CD4-positive, alpha-beta T cell (primary cell): ENCODE data around the gene HIPK4. TPM values are rescaled to one million over a fixed set of nuclear protein-coding genes. Genes with fewer than 3 reads are reported as not detected.

ENCODE experiments used
- ATAC-seq: fragments of 200-7000 bp; cut with Tn5 transposase; one replicate; pipeline ENCODE4 v1.10.0; 2022; ENCODE audit warnings: mild to moderate bottlenecking; ENCODE audit not compliant: poor library complexity
- CTCF ChIA-PET: fragments of 350-600 bp; sonication (Branson Sonifier 250); formaldehyde crosslinking; loops from one replicate; lab custom pipeline; 2021; ENCODE audit warnings: antibody characterized with exemption, inconsistent platforms; lab: Charles Lee
- POLR2A ChIA-PET: fragments of 350-600 bp; sonication (Branson Sonifier 250); formaldehyde crosslinking; loops from one replicate; lab custom pipeline; 2021; ENCODE audit warnings: antibody characterized with exemption, inconsistent platforms; lab: Charles Lee
- DNase-seq, 14 experiments: peaks; one replicate each; pipeline ENCODE4 v3.0.0-alpha.2; 2013 to 2020; ENCODE audit warnings: mixed read lengths in 2 of 14
- H3K27ac ChIP-seq, 2 donors: one replicate each; pipeline versions ENCODE4 v1.5.1 to v1.7.0; 2013; ENCODE audit warnings: low read length in 2 of 2, low read depth in 1 of 2, mild to moderate bottlenecking in 1 of 2
- H3K27me3 ChIP-seq, 2 experiments: 1 replicate in 1 of 2; 2 replicates in 1 of 2; pipeline versions ENCODE4 v1.6.1 to v1.7.0; 2013; ENCODE audit warnings: low read length in 2 of 2, control low read depth in 1 of 2, mild to moderate bottlenecking in 1 of 2, moderate library complexity in 1 of 2; ENCODE audit not compliant: insufficient read depth in 2 of 2, control insufficient read depth in 1 of 2
- H3K36me3 ChIP-seq: one replicate; pipeline ENCODE4 v1.6.1; 2013; ENCODE audit warnings: low read length, control low read depth; ENCODE audit not compliant: insufficient read depth
- H3K4me1 ChIP-seq: one replicate; pipeline ENCODE4 v1.6.1; 2013; ENCODE audit warnings: low read length, control low read depth; ENCODE audit not compliant: insufficient read depth
- H3K4me3 ChIP-seq: one replicate; pipeline ENCODE4 v1.5.1; 2013; ENCODE audit warnings: mild to moderate bottlenecking, low read length, moderate library complexity
- H3K9me3 ChIP-seq, 2 experiments: 1 replicate in 1 of 2; 2 replicates in 1 of 2; pipeline versions ENCODE4 v1.6.1 to v1.7.0; 2013; ENCODE audit warnings: low read length in 2 of 2, mild to moderate bottlenecking in 2 of 2, control low read depth in 1 of 2, moderate library complexity in 1 of 2; ENCODE audit not compliant: control insufficient read depth in 1 of 2, insufficient read depth in 1 of 2
- H3K27ac Mint-ChIP-seq: one replicate; pipeline ENCODE4 v1.8.0; 2020; ENCODE audit warnings: mixed read lengths
- H3K27me3 Mint-ChIP-seq: one replicate; pipeline ENCODE4 v1.8.0; 2021; ENCODE audit warnings: mixed read lengths
- H3K36me3 Mint-ChIP-seq: one replicate; pipeline ENCODE4 v1.8.0; 2021; ENCODE audit warnings: low read depth, mixed read lengths
- H3K4me1 Mint-ChIP-seq: one replicate; pipeline ENCODE4 v1.8.0; 2021; ENCODE audit warnings: low read depth, mixed read lengths
- H3K4me3 Mint-ChIP-seq: one replicate; pipeline ENCODE4 v1.8.0; 2020; ENCODE audit warnings: mild to moderate bottlenecking, mixed read lengths
- H3K9me3 Mint-ChIP-seq: one replicate; pipeline ENCODE4 v1.8.0; 2020; ENCODE audit warnings: mixed read lengths
- CTCF ChIP-seq: fragments of 200-600 bp; IDR thresholded peaks from one replicate; pipeline ENCODE4 v1.8.0; 2022; ENCODE audit warnings: antibody characterized with exemption, mild to moderate bottlenecking
- intact Hi-C, 2 experiments: fragments of 100-400 bp; cut with DNase I in 1 of 2; cut with micrococcal nuclease in 1 of 2; formaldehyde crosslinking; loops; one replicate each; pipeline versions ENCODE4 v1.15.1 to v1.9.0; 2023 to 2025; cut with DNase I, micrococcal nuclease
- total RNA-seq, 174 experiments: library from RNA in 2 of 174; stranded (reverse) in 2 of 174; gene quantifications; one replicate each; pipeline ENCODE4 v1.2.3 and lab custom pipeline; 2021 to 2026

The HIPK4 gene
- total RNA-seq, 2 experiments from 2014 or later: 0.08 to 0.11 TPM

- Histone ChIP-seq H3K36me3 (peaks cover 11% of the 10 kb centered on the region), H3K4me1 (peaks cover 50% of the 10 kb centered on the region), H3K9me3 (no peaks in the 10 kb centered on the region), H3K27me3 (no peaks in the 10 kb centered on the region), H3K27ac (peak overlapping the region; percentile 90), H3K4me3 (peak overlapping the region; percentile 89)
- Mint-ChIP-seq H3K27me3 (no peaks in the 10 kb centered on the region), H3K4me3 (peak overlapping the region; percentile 99), H3K4me1 (peaks cover 37% of the 10 kb centered on the region), H3K36me3 (peaks cover 23% of the 10 kb centered on the region), H3K27ac (peak overlapping the region; percentile 91), H3K9me3 (no peaks in the 10 kb centered on the region)
- TF ChIP-seq CTCF: no peak
- DNase-seq: peak in 3 of 14 experiments; percentile 16 to 47 (median 36)
- ChIA-PET CTCF (interaction anchor here (0.7 to 2.4 kb wide), 2 partner anchors 15 to 144 kb away, joined by 3 to 7 read pairs; no protein-coding TSS in a partner anchor), POLR2A (interaction anchor here (1.0 to 6.3 kb wide), 3 partner anchors 8 to 22 kb away, joined by 4 to 71 read pairs (median 5); partner anchors contain the start of gene SERTAD3)
- intact Hi-C loops: loop anchor here (1.0 to 10.0 kb wide), 7 partner anchors 19 to 590 kb away; partner anchors contain the start of genes AKT2 (in 1 of the 2), DYRK1B (in 1 of the 2), LTBP4 (in 1 of the 2) and SERTAD3 (in 1 of the 2)
- ATAC-seq: no peak
Measured at GRCh38 chr19:40424637-40425449, 34.9 kb upstream of the HIPK4 start.

GRCh38 chr19:40423938-40424337 is 34.0 kb upstream of the HIPK4 start:
- H3K9me3 Mint-ChIP-seq: no peaks in the 10 kb centered on the region
- no peak for DNase-seq
- H3K27me3 Mint-ChIP-seq: no peaks in the 10 kb centered on the region
- no peak for ATAC-seq
- no peak for TF ChIP-seq CTCF
- Histone ChIP-seq H3K27ac (no peak overlapping the region), H3K9me3 (no peaks in the 10 kb centered on the region), H3K4me3 (no peak overlapping the region), H3K4me1 (peaks cover 50% of the 10 kb centered on the region), H3K27me3 (no peaks in the 10 kb centered on the region), H3K36me3 (peaks cover 11% of the 10 kb centered on the region)
- ChIA-PET POLR2A (interaction anchor here (6.3 kb wide), 1 partner anchor 20 kb away, joined by 71 read pairs; the partner anchor contains the start of gene SERTAD3), CTCF (no interaction called here)
- peak overlapping the region; percentile 91 for H3K27ac Mint-ChIP-seq
- peaks cover 23% of the 10 kb centered on the region for H3K36me3 Mint-ChIP-seq
- peaks cover 40% of the 10 kb centered on the region for H3K4me1 Mint-ChIP-seq
- peak overlapping the region; percentile 61 for H3K4me3 Mint-ChIP-seq
- intact Hi-C loops: loop anchor here (1.0 to 10.0 kb wide), 5 partner anchors 43 to 589 kb away; partner anchors contain the start of genes DYRK1B (in 1 of the 2), LTBP4 (in 1 of the 2) and SPTBN4 (in 1 of the 2)

GRCh38 chr19:40422748-40423566 is 33.0 kb upstream of the HIPK4 start:
- Histone ChIP-seq H3K27me3 (no peaks in the 10 kb centered on the region), H3K27ac (peak overlapping the region in 1 of 2 donors; percentile 83), H3K4me1 (peaks cover 50% of the 10 kb centered on the region), H3K4me3 (no peak overlapping the region), H3K36me3 (peaks cover 11% of the 10 kb centered on the region), H3K9me3 (no peaks in the 10 kb centered on the region)
- ATAC-seq (no peak), DNase-seq (peak in 1 of 14 experiments; percentile 38)
- no peaks in the 10 kb centered on the region for H3K9me3 Mint-ChIP-seq
- no peaks in the 10 kb centered on the region for H3K27me3 Mint-ChIP-seq
- POLR2A ChIA-PET: interaction anchor here (0.9 to 6.3 kb wide), 3 partner anchors 21 to 42 kb away, joined by 3 to 71 read pairs (median 42); partner anchors contain the start of genes BLVRB, SERTAD3 and SPTBN4
- intact Hi-C loops: loop anchor here (1.0 to 10.0 kb wide), 4 partner anchors 74 to 588 kb away; partner anchors contain the start of genes DYRK1B (in 1 of the 2) and LTBP4 (in 1 of the 2)
- TF ChIP-seq CTCF: no peak
- CTCF ChIA-PET: no interaction called here
- peak overlapping the region; percentile 91 for H3K27ac Mint-ChIP-seq
- peaks cover 23% of the 10 kb centered on the region for H3K36me3 Mint-ChIP-seq
- peak overlapping the region; percentile 93 for H3K4me3 Mint-ChIP-seq
- peaks cover 40% of the 10 kb centered on the region for H3K4me1 Mint-ChIP-seq
